Left ventricle myocardium inferior (tissue), 1 donor: ENCODE measurements around the gene MMEL1. TPM values are rescaled to one million over a fixed set of nuclear protein-coding genes. Genes with fewer than 3 reads are reported as not detected.

Experiments used
- DNase-seq: peaks from one replicate; pipeline ENCODE4 v3.0.0-alpha.2; 2020
- H3K27ac ChIP-seq: fragments of 200-600 bp; replicated peaks from 2 replicates; pipeline ENCODE4 v1.8.0; 2021
- H3K27me3 ChIP-seq: fragments of 200-600 bp; 2 replicates; pipeline ENCODE4 v1.8.0; 2021; ENCODE audit warnings: low read depth
- H3K36me3 ChIP-seq: fragments of 200-600 bp; 2 replicates; pipeline ENCODE4 v1.8.0; 2021
- H3K4me1 ChIP-seq: fragments of 200-600 bp; 2 replicates; pipeline ENCODE4 v1.8.0; 2021
- H3K4me3 ChIP-seq: fragments of 200-600 bp; 2 replicates; pipeline ENCODE4 v1.8.0; 2021; ENCODE audit warnings: mild to moderate bottlenecking, moderate library complexity
- H3K9me3 ChIP-seq: fragments of 200-600 bp; replicated peaks from 2 replicates; pipeline ENCODE4 v1.8.0; 2021
- CTCF ChIP-seq: fragments of 200-600 bp; IDR thresholded peaks from 2 replicates; pipeline ENCODE4 v1.8.0; 2021; ENCODE audit warnings: antibody characterized with exemption, mild to moderate bottlenecking, borderline replicate concordance
- intact Hi-C: fragments of 100-400 bp; cut with micrococcal nuclease; formaldehyde crosslinking; loops from one replicate; pipeline ENCODE4 v1.11.0; 2022
- total RNA-seq: library from RNA; stranded (reverse); fragmentation: NEBNext Ultra II Directional; extraction: Animal tissue kit (Norgen Biotek cat#: 25700); gene quantifications from one replicate; pipeline ENCODE4 v1.2.1, GENCODE V29; 2021
- donor health status: DM: no; HTN: yes; CAD: no; lungs with severe emphysema.

Gene MMEL1
- total RNA-seq, 1 donor from 2014 or later = 0.82 TPM

DNA sequence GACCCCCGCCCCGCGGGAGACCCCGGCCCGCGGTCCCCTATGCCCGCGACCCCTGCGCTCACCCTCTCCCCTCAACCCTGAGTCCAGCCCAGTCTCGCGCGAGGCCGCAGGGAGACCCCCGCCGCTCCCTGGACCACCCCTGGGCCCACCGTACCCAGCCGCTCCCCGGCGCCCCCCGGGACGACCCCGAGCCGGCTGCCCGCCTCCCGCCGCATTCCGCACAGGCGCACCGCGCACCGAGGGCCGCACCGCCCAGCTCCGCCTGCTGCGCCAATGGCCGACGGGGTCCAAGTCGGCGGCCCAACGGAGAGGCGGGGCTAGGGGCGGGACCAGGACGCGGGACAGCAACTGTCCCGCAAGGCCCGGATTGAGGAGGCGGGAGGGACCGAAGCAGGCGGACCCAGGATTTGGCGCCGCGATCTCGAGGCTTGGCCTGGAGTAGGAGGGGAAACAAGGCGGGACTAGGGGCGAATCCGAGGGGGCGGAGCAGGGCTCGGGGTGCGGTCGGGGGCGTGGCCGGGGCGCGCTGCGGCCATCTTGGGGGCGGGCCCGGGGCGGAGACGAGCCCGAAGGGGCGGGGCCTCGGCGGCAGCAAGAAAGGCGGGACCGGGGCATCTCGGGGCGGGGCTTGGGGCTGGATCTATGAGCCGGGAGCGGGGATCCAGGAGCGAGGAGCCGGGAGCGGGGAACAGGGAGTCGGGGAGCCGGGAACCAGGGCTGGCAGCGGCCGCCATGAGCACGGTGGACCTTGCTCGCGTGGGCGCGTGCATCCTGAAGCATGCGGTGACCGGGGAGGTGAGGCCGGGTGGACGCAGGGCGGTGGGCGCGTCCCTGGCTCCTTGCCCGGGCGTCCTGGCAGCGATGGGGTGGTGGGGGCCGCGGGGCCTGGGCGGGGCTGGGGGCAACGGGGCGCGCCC, 46.4 kb downstream of the MMEL1 start, which contains the start of gene PRXL2B:
PRXL2B (plus strand) TSS at position 624 of the 917 bp plus-strand sequence; CDS start at position 733, 109 bp downstream.
- Histone ChIP-seq H3K27ac (peak within 1 kb of the TSS; percentile 98), H3K36me3 (peaks cover 10% of the 10 kb centered on the region), H3K4me3 (peak within 1 kb of the TSS; percentile 86), H3K9me3 (no peaks in the 10 kb centered on the region), H3K4me1 (peaks cover 40% of the 10 kb centered on the region), H3K27me3 (no peaks in the 10 kb centered on the region)
- peak; percentile 100 for DNase-seq
- TF ChIP-seq CTCF = no peak
- intact Hi-C loops = no loop called here

DNA sequence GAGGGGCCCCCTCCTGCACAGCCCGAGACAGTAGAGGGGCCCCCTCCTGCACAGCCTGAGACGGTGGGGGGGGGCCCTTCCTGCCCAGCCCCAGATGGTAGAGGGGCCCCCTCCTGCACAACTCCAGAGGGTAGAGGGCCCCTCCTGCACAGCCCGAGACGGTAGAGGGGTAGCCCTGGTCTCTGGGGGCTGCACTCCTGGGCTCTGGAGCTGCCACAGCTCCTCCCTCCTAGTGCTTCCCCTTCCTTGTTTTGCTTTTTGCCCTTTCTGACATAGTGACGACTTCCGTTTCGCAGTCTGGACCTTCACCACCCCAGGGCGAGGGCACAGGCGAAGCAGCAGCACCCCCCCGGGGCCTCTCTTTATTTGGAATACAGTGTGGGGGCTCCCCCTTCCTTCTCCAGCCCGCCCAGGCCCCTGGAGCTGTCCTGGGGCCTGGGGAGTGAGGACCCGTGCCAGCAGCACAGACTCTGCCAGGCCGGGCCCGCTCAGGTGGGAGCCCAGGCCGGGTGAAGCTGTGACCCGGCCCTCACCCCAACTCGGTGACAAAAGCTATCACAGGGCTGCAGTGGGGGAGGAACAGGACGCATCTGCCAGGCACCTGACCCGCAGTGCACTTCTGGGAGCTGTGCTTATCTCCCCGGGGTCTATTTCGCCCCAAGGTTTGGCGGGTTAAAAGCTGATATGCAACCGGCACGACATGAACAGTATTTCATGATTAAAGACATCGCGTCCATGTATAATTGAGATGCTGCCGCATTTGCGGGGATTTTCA, 47.3 kb downstream of the MMEL1 start:
- Histone ChIP-seq H3K27ac (peak overlapping the region; percentile 98), H3K27me3 (peaks cover 4% of the 10 kb centered on the region), H3K36me3 (peaks cover 10% of the 10 kb centered on the region), H3K9me3 (no peaks in the 10 kb centered on the region), H3K4me1 (peaks cover 42% of the 10 kb centered on the region), H3K4me3 (peak overlapping the region; percentile 86)
- DNase-seq = peak; percentile 68
- no peak for TF ChIP-seq CTCF
- intact Hi-C loops = no loop called here

DNA sequence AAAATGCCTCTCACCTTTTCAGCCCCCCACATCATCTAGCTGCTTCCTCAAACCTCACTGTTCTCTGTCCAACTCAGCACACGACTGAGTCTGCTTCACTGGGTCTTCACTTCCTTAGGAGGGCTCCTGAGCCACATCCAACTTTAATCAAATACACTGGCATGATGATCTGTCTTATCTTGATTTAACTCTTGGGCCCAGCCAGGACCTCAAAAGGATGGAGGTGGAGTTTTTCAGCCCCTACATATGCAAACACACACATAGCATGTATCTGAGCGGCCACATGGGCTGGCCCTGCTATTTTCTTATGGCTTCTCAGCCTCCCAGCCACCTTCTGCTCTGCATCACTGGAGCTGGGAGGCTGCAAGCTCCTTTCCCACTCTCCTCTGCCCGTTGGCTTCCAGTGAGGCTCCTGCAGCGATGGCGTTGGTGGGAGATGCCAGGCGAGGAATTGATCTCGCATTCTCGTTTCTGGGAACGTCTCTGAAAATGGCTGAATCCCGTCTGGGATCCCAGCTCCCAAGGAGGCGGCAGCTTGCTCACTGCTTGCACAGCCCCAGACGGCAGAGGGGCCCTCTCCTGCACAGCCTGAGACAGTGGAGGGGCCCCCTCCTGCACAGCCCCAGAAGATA, 48.0 kb downstream of the MMEL1 start:
- TF ChIP-seq CTCF = no peak
- Histone ChIP-seq H3K36me3 (peaks cover 10% of the 10 kb centered on the region), H3K9me3 (no peaks in the 10 kb centered on the region), H3K27ac (peak overlapping the region; percentile 98), H3K4me3 (peak overlapping the region; percentile 86), H3K4me1 (peaks cover 42% of the 10 kb centered on the region), H3K27me3 (peaks cover 11% of the 10 kb centered on the region)
- intact Hi-C loops = no loop called here
- no peak for DNase-seq

- Histone ChIP-seq H3K27me3 (peaks cover 20% of the 10 kb centered on the region), H3K4me1 (peaks cover 48% of the 10 kb centered on the region), H3K4me3 (no peak overlapping the region), H3K9me3 (no peaks in the 10 kb centered on the region), H3K36me3 (peaks cover 3% of the 10 kb centered on the region), H3K27ac (no peak overlapping the region)
- intact Hi-C loops = no loop called here
- DNase-seq = no peak
- TF ChIP-seq CTCF = no peak
These were observed 48.9 kb downstream of the MMEL1 start for GRCh38 chr1:2583871-2584351.

DNA sequence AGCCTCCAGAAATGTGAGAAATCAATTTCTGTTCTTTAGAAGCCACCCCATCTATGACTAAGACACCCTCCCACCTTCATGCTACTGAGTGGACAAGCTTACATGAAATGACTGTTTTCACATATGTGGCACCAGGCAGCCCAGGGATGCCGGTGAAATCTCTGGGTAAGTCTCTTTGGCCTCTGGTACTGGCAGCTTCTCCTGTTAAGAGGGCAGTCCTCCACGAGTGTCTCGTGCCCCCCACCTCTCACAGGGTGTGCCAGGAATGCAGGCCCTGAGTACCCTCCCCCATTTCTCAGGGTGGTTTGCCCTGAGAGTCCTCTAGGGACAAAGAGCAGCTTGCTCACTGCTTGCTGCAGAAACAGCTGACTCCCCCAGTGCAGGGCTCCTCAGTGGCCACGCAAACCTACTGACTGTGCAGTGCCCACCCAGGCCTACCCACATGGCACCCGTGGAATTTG, 49.5 kb downstream of the MMEL1 start:
- no peak for TF ChIP-seq CTCF
- Histone ChIP-seq H3K36me3 (no peaks in the 10 kb centered on the region), H3K27me3 (peaks cover 21% of the 10 kb centered on the region), H3K4me3 (no peak overlapping the region), H3K27ac (no peak overlapping the region), H3K9me3 (no peaks in the 10 kb centered on the region), H3K4me1 (peaks cover 52% of the 10 kb centered on the region)
- DNase-seq = no peak
- intact Hi-C loops = no loop called here
